Stimulated activated naive CD8-positive, alpha-beta T cell treated with anti-CD3 and anti-CD28 coated beads, Interleukin-15, Interleukin-2, amounts not matched to agents 100 U/mL and 50 U/mL, for 24 hours (primary cell): ENCODE data around the gene TEKT5.
A peak's percentile ranks its signal among the peaks of the same experiment; 100 is the strongest.

Experiments
- ATAC-seq: fragments of 150-1000 bp; cut with Tn5 transposase; one replicate; pipeline ENCODE4 v1.10.0; 2021
- DNase-seq: peaks from one replicate; pipeline ENCODE4 v3.0.0; 2021

Gene TEKT5

DNA sequence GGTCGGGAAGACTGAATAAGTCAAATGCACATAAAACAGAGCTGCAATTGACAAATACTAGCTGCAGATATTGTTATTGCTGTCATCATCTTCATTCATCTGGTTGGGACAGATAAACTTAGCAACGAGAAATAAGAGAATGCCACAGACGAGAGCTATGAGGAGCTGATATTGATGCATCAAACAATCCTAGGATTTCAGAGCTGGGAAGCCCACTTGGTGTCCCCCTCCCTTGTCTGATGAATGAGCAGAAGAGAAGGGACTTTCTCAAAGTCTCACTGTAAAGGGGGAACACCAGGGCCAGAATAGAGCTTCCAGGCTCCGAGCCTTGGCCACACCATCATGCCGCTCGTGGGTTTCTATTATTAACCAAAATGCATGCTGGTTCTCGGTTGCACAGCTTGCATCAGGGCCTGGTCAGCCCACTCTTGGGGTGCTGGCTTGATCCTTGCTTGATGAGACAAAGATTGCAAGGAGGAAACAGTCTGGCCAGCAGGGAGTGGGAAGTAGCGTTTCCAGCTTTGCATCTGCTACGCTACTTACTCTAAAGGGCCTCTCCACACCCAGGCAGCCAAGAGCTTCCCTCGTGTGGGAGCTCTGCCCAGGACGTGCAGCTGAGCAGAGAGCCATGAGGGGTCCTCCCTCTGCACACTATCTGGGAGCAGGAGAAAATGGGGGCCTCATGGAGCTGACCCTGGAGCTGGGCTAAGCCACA, 85.9 kb downstream of the TEKT5 start:
- ATAC-seq = no peak
- no peak for DNase-seq

DNA sequence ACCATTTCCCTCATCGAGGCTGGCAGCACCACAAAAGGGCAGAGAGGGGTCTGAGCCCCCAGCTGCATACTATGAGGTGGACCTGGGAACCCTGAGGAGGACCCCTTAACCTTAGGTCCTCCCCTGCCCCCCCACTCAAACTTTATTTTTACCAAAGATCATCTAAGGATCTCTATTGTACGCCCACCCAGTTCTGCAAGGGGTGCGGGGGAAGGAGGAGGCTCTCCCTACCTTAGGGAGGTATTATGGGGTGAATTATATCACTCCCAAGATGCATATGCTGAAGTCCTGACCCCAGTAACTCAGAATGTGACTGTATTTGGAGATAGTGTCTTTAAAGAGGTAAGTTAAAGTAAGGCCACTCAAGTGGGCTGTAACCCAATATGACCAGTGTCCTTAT, 87.6 kb downstream of the TEKT5 start:
- no peak for DNase-seq
- ATAC-seq = no peak

- ATAC-seq (no peak), DNase-seq (no peak)
Observed at GRCh38 chr16:10606607-10607006, 88.1 kb downstream of the TEKT5 start.

GRCh38 chr16:10605636-10606035, 89.1 kb downstream of the TEKT5 start:
- ATAC-seq (no peak), DNase-seq (no peak)

DNA sequence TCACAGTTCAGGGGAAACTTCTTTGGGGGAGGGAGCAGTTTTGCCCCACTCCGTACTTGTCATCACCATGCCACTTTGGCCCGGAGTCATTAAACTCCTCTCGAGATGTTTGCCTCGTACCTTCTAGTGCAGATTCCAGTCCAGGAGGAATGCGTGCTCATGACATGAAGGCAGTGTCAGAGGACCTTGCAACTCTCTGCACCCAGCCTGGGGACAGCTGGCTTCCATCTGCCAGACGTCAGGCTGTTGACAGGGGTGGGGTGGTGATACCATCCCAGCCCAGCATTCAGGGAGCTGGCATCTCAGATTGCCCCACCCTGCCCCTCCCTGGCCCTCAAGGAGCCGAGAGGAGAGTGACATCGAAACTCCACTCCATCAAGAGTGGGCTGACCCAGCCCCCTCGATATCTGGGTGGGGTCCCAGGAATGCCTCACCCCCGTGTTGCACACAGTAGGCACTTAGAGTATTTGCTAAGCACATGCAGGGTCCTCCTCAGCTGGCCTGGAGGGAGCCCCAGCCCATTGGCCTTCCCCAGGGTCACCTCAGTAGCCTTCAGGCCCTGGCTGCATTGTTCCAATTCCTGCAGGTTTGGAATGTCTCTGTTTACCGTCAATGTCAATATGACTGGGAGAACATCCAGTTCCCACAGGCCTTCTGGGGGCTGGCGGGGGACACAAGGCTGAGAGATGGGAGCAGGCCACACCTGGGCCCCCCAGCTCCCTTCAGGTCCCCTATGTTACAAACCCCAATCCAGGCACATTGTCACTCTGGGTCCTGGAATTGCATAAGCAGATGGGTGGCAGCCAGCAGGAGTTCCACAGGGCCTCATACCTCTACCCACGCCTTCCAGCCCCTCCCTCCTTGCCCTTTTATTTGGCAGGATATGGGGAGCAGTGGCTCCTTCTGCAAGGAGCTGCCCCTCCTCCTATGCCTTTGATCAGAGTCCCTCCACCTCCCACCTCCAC, 93.0 kb downstream of the TEKT5 start:
- ATAC-seq (no peak), DNase-seq (no peak)

DNA sequence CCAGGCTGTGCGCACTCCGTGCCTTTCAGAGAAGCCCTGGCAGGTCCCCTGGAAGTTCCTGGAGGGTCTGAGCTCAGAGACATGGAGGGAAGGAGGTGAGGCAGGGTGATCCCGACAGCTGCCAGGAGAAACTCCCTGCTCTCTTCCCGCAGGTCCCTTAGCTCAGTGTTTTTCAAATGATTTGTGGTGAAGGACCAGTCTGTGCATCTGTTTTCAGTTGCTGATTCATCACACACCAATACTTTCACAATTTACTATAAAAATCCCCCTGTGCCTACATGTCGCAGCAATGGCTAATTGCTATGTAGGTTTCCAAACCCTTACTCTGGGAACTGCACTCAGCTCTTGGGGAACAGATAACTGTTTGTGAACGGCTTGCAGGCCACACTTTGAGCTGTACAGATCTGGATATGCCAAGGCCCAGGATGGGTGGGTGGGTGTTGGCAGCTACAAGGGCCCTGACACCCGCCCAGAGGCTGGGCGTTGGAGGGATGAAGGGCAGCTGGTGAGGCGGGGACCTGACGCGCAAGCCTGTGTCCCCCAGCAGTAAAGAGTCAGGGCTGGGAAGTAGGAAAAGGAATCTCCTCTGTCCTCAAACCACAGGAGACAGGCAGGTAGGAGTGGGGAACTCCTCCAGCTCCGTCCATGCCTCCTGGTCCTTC, 93.8 kb downstream of the TEKT5 start:
- ATAC-seq = no peak
- DNase-seq = no peak

DNA sequence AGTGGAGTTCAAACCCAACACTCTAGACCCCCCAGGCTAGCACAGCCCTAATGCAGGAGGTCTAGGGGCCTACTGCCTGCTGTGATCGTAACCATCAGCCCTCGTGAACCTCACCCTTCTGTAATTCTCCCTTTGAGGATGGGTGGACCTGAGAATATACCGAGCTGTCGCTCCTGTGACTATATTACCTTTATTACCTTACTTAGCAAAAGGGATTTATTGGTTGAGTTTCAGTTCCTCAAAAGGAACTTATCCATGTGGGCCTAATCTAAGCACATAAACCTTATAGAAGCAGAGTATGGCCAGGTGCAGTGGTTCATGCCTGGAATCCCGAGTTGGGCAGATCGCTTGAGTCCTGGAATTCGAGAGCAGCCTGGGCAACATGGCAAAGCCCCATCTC, 95.1 kb downstream of the TEKT5 start:
- ATAC-seq = no peak

DNA sequence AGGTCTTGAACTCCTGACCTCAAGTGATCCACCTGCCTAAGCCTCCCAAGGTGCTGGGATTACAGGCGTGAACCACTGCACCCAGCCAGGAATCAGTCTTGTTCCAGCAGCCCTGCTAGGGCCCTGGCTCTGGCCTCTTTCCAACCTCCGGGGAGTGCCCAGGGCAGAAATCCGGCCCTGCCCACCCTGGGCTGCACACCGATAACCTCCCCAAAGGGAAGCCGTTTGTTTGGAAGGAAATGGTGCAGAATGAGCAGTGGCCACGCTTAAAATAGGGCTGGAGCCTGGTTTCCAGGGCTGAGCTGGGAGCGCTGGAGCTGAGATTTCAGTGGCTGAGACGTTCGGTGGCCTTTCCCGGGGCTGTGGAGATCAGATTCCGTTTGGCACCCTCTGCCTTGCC, 96.6 kb downstream of the TEKT5 start:
- DNase-seq (no peak), ATAC-seq (no peak)

More for the DNA sequence above, 95.1 kb downstream of the TEKT5 start:
- DNase-seq = no peak

DNA sequence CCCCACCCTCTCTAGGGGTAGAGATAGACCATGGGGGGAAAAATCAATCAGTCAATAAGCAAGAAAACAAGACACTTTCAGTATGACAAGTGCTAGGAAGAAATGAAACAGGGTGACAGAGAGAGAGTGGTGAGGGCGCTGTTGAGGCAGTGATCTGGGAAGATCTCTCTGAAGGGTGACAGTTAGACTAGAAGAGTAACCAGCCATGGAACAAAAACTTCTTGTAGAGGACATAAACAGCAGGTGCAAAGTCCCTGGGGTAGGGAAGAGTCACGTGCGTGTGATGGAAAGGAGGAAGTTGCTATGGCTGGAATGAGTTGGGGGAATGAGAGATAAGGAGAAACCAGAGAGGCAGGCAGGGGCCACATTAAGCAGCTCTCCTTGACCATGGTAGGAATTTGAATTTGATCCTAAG, 97.5 kb downstream of the TEKT5 start:
- peak; percentile 14 for ATAC-seq
- no peak for DNase-seq

DNA sequence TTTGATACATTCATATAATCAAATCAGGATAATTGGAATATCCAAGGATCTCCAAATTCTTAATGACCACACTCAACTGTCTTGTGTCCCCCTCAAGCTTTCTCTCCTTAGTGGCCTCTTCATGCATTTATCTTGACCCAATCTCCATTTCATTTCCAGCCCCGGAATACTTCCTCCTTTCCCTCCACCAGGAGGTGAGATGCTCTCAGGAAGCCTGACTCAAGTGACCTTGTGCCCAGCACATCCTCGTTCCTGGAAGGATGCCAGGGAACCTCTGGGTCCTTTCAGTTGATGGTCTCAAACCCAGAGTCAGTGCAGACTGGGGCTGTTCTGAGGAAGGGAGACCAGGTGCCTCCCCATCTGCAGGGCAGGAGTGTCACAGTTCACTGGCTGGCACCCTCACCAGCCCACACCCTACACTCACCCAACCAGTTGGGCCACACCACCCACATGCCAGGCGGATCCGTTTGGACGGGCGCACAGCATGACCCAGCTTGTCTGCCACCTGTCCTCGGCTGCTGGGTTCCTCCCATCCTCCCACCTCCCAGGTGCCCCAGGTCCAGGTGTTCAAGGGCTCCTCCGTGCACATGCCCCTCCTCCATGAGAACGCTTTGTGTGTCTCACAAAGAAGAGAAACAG, 100.3 kb downstream of the TEKT5 start:
- ATAC-seq (no peak), DNase-seq (no peak)

- ATAC-seq (no peak), DNase-seq (no peak)
Observed at GRCh38 chr16:10592611-10593010, 102.1 kb downstream of the TEKT5 start.

DNA sequence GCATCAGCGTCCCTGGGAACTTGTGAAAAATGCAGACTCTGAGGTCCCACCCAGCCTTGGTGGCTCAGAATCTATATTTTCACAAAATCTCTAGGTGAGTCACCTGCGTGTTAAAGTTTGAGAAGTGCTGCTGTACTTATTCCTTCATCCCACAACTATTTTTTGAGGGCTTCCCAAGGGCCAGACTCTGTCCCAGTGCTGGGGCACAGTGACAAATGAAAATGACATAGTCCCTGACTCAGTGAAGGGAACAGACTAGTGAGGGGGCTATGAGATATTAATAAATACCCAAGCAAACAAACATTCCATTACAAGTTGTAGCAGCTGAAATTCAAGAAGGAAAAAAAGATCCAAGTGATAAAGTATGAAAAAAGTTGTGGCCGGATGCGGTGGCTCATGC, 104.4 kb downstream of the TEKT5 start:
- no peak for DNase-seq
- ATAC-seq = no peak

GRCh38 chr16:10589109-10589508, 105.6 kb downstream of the TEKT5 start:
- ATAC-seq = no peak
- DNase-seq = no peak

- ATAC-seq (no peak), DNase-seq (no peak)
Observed at GRCh38 chr16:10587622-10588021, 107.1 kb downstream of the TEKT5 start.

- DNase-seq = no peak
- ATAC-seq = no peak
Observed at GRCh38 chr16:10584981-10585438, 109.7 kb downstream of the TEKT5 start.

- ATAC-seq (no peak), DNase-seq (no peak)
Observed at GRCh38 chr16:10583269-10583668, 111.5 kb downstream of the TEKT5 start.

DNA sequence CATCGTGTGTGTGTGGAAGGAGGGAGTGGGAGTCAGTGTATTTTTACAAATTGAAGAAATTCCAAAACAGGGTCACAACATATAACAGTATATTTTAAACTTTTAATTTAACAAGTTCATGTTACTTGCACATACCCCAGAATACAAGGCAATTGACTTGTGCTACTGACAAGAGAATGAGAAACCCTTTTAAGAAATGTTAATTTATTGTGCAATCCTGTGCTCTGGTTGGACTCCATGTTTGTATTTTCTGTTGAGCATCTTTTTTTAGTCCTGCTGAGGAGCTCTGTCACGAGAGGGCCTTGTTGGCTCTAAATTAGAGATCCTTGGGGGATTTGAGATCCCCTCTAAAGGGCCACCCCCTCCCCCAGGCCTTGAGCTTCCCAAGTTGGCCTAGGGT, 113.2 kb downstream of the TEKT5 start:
- no peak for DNase-seq

DNA sequence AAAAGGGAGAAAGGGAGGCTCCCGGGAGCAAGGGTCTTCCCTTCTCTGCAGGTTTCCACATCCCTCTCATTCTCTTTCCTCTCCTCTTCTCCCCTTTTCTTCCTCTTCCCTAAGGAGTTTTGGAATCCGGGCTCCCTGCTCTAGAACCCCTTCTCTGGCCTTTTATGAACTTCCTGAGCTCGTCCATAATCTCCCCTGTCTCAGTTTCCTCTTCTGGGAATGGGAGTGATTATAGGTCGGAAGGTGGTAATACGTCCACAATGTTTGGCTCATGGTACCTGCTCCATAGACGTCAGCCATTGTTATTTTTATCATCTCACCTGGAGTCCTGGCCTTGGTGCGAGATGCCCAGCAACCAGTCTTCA, 113.9 kb downstream of the TEKT5 start:
- ATAC-seq (no peak), DNase-seq (no peak)

More for the DNA sequence above, 113.2 kb downstream of the TEKT5 start:
- no peak for ATAC-seq

DNA sequence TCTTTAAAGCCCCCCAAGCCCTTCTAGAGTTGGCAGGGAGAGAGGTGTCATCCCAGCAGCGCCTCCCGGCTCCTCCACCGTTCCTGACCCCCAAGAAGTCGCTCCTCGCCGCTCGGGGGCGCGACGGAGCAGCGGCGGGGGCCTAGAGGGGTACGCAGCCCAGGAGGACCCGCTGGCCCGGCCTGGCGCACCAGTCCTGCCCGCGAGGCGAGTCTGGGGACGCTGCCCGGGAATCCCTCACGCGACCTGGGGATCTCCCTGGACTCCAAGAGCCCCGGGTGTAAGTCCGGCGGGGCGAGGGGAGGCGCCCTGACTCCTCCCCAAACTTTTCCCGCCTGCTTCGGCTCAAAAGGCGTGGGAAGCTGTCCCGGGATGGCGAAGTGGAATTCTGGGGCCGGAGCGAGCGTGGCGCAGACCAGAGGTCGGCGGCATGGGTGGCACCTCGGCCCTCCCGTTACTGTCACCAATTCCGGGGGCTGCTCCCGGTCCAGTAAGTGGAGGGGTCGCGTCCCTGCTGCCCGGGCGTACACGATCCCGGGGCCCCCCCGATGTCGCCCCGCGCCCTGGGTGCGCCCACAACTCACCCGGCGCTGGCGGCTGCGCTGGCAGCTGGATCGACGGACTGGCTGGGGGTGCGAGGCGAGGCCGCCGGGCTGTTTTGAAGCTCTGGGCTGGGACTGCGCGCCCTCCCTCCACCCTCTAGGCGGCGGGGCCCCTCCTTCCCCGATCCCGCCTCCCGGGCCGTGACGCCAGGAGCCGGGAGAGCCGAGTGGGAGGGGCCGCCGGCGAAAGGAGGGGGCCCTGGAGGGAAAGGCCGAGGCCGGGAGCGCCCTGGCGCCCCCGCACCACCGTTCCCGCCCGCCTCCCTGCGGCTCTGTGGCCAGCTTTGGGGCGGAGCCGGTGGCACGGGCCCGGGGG, 114.5 kb downstream of the TEKT5 start, which contains the start of gene EMP2:
TSS of gene EMP2 (minus strand) at position 634 of the 918 bp plus-strand sequence. CDS start 32,981 bp downstream, outside the sequence.
- ATAC-seq = no peak
- DNase-seq = peak; percentile 20

- DNase-seq (no peak), ATAC-seq (no peak)
Observed at GRCh38 chr16:10579575-10579964, 115.2 kb downstream of the TEKT5 start.
